Measurements from ENCODE around the gene ERICH6B.
"Not testable (repeated sequence)": the region's sequence is repeated elsewhere in the genome, so short reads cannot be mapped to it uniquely, and the experiment has no call there.

ERICH6B gene

DNA sequence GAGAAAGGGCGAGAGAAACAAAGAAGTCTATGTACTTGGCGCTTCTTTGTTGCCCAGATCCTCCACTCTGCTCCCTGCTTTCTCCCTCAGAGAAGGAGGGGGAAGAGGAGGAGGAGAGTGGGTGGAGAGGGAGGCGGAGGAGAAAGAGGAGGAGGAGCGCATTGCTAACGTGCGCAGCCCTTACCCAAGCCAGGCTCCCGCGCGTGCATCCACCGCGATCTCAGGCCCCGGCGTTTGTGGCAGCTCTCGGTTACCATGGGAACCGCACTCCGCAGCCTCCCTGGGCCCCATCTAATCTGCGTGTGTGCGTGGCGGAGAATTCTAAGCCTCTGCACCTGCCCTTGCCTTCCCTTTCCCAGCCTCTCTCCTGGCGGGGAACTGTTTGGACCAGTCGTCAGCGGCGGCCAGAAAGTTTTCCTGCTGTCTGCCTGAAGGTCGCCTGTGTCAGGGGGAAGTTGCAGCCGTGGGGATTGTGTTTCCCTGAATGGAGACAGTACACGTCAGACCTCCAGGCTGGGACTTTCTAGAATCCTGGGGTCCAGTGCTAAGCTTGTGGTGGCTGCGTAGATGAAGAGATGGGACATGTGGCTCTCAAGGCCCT, at the start of gene ERICH6B:
TSS of gene ERICH6B (minus strand) at position 239 of the 601 bp plus-strand sequence. CDS start 18,734 bp downstream, outside the sequence.
- no peak for DNase-seq

- not testable (repeated sequence) for DNase-seq
These were observed 47.4 kb upstream of the ERICH6B start for GRCh38 chr13:45662903-45663302.

GRCh38 chr13:45662162-45662561, 46.6 kb upstream of the ERICH6B start:
- no peak for DNase-seq

DNA sequence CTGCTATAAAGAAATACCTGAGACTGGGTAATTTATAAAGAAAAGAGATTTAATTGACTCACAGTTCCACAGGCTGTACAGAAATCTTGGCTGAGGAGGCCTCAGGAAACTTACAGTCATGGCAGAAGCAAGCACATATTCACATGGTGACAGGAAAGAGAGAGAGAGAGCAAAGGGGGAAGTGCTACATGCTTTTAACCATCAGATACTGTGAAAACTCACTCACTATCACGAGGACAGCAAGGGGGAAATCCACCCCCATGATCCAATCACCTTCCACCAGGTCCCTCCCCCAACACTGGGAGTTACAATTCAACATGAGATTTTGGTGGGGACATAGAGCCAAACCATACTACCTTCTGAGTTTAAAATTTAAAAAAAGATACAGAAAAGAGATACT, 44.9 kb upstream of the ERICH6B start:
- DNase-seq = not testable (repeated sequence)

- no peak for DNase-seq
These were observed 44.0 kb upstream of the ERICH6B start for GRCh38 chr13:45659536-45659935.

DNA sequence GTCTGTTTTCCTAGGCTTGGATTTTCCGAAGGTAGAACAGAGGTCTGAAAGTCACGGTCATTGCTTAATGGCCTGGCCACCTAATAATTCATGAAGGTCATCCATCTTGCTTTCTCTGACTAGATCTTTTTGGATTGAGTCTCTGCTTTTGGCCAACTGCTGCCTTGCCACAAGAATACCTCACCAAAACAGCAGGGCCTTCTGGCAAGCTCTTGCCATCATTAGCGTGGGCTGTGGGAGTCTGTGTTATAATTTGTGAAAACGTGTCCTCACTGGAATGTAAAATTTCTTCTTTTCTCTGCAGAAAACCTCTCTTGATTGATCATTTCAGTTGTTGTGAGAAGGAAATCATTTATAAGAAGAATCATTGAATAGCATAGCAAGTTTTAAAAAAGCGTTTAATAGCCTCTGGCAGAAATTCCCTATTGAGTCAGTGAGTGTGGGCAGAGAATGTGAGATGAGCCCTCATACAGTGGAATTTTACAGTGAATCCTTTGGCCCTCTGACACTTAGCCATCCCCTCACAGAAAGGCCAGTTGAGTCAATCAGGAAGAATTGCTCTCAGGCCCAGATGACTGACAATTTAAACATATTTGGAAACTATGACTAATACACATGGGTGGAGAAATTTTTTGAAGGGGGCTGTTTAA, 43.2 kb upstream of the ERICH6B start:
- no peak for DNase-seq

DNA sequence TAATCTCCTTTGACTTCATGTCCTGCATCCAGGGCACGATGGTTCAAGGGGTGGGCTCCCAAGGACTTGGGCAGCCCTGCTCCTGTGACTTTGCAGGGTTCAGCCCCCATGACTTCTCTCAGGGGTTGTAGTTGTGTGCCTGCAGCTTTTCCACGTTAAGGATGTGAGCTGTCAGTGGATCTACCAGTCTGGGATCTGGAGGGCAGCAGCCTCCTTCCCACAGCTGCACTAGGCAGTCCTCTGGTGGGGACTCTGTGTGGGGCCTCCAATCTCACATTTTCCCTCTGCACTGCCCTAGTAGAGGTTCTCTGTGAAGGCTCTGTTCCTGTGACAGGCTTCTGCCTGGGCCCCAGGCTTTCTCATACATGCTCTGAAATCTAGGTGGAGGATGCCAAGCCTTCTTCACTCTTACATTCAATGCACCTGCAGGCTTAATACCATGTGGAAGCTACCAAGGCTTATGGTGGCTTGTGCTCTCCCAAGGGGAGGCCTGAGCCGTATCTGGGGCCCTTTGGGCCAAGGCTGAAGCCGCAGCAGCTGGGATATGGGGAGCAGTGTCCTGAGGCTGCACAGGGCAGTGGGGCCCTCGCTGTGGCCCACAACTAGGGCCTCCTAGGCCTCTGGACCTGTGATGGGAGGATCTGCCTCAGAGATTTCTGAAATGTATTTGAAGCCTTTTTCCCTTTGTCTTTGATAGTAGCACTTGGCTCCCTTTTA, 39.3 kb upstream of the ERICH6B start:
- DNase-seq = no peak

GRCh38 chr13:45645263-45645662, 29.7 kb upstream of the ERICH6B start:
- not testable (repeated sequence) for DNase-seq

DNA sequence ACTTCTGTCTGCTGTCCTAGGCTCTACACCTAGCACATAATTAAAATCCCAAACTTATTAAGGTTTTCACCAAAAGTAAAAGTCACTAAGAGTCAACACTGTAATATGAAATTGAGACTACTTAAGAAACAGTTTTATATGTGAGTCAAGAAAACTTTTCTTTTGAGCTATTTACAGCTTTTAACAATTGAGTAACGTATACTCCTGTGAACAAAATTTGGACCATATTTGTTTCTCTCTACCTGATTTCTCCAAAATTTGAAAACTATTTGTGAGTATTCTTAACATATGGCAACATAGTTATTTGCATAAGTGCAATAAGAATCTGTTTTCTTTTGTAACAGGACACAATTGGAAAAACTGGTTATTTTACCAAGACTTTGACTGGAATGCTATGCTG, 26.6 kb upstream of the ERICH6B start:
- not testable (repeated sequence) for DNase-seq

DNA sequence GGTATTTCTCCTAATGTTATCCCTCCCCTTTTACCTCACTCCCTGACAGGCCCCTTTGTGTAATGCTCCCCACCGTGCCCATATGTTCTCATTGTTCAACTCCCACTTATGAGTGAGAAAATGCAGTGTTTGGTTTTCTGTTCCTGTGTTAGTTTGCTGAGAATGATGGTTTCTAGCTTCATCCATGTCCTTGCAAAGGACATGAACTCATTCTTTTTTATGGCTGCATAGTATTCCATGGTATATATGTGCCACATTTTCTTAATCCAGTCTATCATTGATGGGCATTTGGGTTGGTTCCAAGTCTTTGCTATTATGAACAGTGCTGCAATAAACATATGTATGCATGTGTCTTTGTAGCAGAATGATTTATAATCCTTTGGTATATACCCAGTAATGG, 19.8 kb upstream of the ERICH6B start:
- DNase-seq = not testable (repeated sequence)

- DNase-seq = no peak
These were observed 15.3 kb upstream of the ERICH6B start for GRCh38 chr13:45630791-45631190.

- DNase-seq = no peak
These were observed 14.4 kb upstream of the ERICH6B start for GRCh38 chr13:45629940-45630339.

DNA sequence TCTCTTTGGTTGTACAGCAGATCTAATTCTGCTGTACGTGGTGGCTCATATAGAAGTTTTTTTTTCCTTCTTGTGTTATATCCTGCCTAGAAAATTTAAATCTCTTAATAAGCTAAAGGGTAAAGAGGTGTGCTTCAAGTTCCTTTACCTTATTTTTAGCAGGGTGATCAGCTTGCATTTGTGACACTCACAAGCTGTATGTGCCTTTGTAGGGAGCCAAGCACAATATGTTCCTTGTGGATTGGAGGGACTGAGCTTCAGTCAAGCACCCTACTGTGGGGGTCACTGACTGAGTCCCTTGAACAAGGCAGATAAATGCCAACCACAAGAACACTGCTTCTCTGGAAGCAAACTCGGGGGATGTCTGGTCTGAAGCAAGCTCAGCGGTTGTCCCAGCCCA, 12.6 kb upstream of the ERICH6B start:
- DNase-seq = no peak

DNA sequence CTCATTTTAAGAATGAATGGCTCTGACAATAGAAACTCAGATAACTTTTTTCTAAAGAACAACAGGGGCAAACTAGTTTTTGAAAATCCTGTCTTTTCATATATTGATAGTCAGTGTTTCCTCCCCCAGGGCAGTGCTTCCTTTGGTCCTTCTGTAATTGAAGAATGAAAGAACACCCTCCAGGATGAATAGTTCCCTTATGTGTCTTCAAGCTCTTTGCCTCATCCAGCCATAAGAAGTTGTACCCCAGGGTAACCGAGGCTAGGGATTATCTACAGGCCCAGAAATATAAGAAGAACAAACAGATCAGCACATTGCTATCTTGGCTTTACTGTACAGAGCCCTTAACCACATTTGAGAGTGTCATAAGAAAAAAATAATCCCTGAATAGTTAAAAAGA, 12.1 kb upstream of the ERICH6B start:
- no peak for DNase-seq

DNA sequence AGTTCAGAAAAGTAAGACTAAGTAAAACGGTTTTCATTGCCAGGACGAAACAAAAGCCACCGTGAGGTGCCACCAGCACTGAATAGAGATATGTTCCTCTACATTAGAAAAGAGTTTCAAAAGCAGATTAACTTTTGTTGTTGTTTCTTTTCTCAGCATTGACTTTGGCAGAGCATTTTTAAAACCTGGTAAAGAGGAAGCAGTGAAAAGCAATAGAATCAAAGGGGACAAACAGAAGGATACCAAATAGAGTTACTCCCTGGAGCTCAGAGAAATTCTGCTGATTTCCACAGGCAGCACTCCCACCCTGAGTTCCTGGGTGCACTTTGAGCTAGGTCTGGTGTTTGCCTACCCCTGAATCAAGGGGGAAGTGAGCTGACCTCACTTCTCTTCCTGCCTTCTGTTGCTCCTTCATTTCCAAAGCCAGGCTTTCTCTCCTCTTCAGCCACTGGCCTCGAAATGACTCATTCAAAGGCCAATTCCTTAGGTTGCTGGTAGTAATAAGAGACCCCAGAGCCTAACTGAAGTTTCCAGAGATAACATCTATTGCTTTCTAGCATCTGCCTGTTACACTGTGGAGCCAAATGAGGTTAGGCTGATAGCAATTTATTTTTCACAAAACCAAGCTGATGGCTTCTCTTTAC, 11.3 kb upstream of the ERICH6B start:
- no peak for DNase-seq

DNA sequence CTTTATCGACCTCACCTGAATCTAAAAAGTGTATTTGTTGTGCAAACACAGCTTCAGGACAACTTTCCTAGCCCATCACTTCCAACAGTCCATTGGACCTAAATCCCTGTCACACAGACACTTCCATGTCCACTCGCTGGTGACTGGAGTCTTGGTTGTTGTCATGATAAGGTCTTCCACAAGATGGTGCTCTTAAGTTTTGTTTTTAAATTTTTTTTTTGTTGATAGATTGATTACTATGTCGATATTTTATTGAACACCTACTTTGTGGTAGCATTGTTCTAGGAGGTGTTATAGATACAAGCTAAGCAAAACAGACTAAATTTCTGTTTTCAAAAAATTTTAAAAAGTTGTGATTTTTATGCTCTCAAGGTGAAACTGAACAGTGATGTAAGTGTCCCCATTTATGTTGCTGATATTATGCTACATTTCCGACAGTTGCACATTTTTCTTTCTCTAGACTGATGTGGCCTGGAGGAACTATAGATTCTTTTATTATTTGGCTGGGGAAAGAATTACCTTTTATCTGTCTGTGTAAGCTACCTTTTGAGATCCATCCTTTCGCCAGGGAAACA, 8.1 kb upstream of the ERICH6B start:
- no peak for DNase-seq

GRCh38 chr13:45621950-45622349, 6.4 kb upstream of the ERICH6B start:
- DNase-seq = no peak

- no peak for DNase-seq
These were observed 7.6 kb downstream of the ERICH6B start for GRCh38 chr13:45607931-45608330.

GRCh38 chr13:45604892-45605291, 10.6 kb downstream of the ERICH6B start:
- DNase-seq = no peak

GRCh38 chr13:45603338-45603737, 12.2 kb downstream of the ERICH6B start:
- no peak for DNase-seq

- no peak for DNase-seq
These were observed 13.1 kb downstream of the ERICH6B start for GRCh38 chr13:45602183-45603170.

DNA sequence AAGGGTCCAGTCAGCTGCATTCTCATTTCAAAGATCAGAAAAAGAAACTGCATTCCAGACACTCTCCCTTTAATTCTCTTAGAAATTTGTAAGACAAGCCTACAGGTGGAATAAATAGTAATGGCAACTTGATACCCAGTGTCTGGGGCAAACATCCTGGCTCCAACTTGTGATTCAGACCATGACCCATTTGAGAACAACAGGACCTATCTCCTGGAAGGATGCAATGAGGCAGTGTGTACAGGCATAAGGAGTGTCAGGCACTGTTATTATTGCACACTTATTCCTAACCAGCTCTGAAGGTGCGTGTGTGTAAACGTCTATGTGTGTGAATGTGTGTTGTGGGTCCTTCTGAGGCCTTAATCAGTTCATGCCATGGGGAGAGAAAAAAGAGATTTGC, 13.9 kb downstream of the ERICH6B start:
- no peak for DNase-seq
